Adrenal gland (tissue), 5 donors: Measurements from ENCODE around the gene OPCML.

Experiments used
- CTCF ChIP-seq, 6 experiments: fragments of 450-650 bp in 4 of 6; fragments of 200-600 bp in 2 of 6; sonication (generic) in 1 of 6; IDR thresholded peaks; 1 replicate in 5 of 6; 2 replicates in 1 of 6; pipeline versions ENCODE4 v1.5.1 to v1.8.0; 2016 to 2021; ENCODE audit warnings: antibody characterized with exemption in 6 of 6, mild to moderate bottlenecking in 2 of 6, moderate library complexity in 1 of 6
- POLR2A ChIP-seq, 2 donors: fragments of 450-650 bp; IDR thresholded peaks; one replicate each; pipeline ENCODE4 v1.6.1; 2017; ENCODE audit warnings: antibody characterized with exemption in 2 of 2, mild to moderate bottlenecking in 2 of 2, moderate library complexity in 1 of 2
- donor health status: DM: no; HTN: no; CAD: no.

GRCh38 chr11:133366147-133366546, 166.2 kb downstream of the OPCML start:
- TF ChIP-seq CTCF (IDR thresholded peaks at IDR 0.05) (no peak), POLR2A (IDR thresholded peaks at IDR 0.05) (no peak)
